ENCODE measurements around the gene KIF5A. TPM values are rescaled to one million over a fixed set of nuclear protein-coding genes. Genes with fewer than 3 reads are reported as not detected.

The KIF5A gene
- total and polyA plus RNA-seq, 2 of the 13 experiments (the other 11 are each of a cell fraction or from before 2014, with no cell fraction given): 1.6 to 11.9 TPM

- peak; percentile 41; the same call in 1 of the 2 replicates for TF ChIP-seq NCOR1 (IDR thresholded peaks at IDR 0.05; ENCODE audit: borderline replicate concordance, low read length)
- TF ChIP-seq ZNF552 (CRISPR knock-in tag; IDR thresholded peaks at IDR 0.05; ENCODE audit: borderline replicate concordance): no peak
- no peak for TF ChIP-seq ZSCAN30 (CRISPR knock-in tag; IDR thresholded peaks at IDR 0.05)
- TF ChIP-seq ZNF367 (CRISPR knock-in tag; IDR thresholded peaks at IDR 0.05; ENCODE audit: borderline replicate concordance): no peak
- peak; percentile 56 for TF ChIP-seq CEBPG (CRISPR knock-in tag; IDR thresholded peaks at IDR 0.05)
- TF ChIP-seq BRD4 (CRISPR knock-in tag; IDR thresholded peaks at IDR 0.05): peak; percentile 26; the same call in 1 of the 2 replicates
- TF ChIP-seq ZNF10 (CRISPR knock-in tag; IDR thresholded peaks at IDR 0.05; ENCODE audit: borderline replicate concordance, low read depth): no peak
- TF ChIP-seq, protein P1, sequence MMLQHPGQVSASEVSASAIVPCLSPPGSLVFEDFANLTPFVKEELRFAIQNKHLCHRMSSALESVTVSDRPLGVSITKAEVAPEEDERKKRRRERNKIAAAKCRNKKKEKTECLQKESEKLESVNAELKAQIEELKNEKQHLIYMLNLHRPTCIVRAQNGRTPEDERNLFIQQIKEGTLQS (CRISPR knock-in tag; IDR thresholded peaks at IDR 0.05): peak; percentile 83
- TF ChIP-seq BORCS8-MEF2B (CRISPR knock-in tag; IDR thresholded peaks at IDR 0.05): peak; percentile 42; the same call in 1 of the 2 replicates
- no peak for TF ChIP-seq RARG (CRISPR knock-in tag; IDR thresholded peaks at IDR 0.05; ENCODE audit: low read depth)
- peak; percentile 40; the same call in 1 of the 2 replicates for TF ChIP-seq ZC3H4 (CRISPR knock-in tag; IDR thresholded peaks at IDR 0.05; ENCODE audit: borderline replicate concordance)
- TF ChIP-seq POLR2AphosphoS2 (IDR thresholded peaks at IDR 0.05; ENCODE audit: low read depth, low read length): no peak
- TF ChIP-seq HNRNPL (IDR thresholded peaks at IDR 0.05; ENCODE audit: low read depth, low read length): no peak
- TF ChIP-seq THAP11 (CRISPR knock-in tag; IDR thresholded peaks at IDR 0.05): peak; percentile 9; the same call in 1 of the 2 replicates
- TF ChIP-seq, protein P2, sequence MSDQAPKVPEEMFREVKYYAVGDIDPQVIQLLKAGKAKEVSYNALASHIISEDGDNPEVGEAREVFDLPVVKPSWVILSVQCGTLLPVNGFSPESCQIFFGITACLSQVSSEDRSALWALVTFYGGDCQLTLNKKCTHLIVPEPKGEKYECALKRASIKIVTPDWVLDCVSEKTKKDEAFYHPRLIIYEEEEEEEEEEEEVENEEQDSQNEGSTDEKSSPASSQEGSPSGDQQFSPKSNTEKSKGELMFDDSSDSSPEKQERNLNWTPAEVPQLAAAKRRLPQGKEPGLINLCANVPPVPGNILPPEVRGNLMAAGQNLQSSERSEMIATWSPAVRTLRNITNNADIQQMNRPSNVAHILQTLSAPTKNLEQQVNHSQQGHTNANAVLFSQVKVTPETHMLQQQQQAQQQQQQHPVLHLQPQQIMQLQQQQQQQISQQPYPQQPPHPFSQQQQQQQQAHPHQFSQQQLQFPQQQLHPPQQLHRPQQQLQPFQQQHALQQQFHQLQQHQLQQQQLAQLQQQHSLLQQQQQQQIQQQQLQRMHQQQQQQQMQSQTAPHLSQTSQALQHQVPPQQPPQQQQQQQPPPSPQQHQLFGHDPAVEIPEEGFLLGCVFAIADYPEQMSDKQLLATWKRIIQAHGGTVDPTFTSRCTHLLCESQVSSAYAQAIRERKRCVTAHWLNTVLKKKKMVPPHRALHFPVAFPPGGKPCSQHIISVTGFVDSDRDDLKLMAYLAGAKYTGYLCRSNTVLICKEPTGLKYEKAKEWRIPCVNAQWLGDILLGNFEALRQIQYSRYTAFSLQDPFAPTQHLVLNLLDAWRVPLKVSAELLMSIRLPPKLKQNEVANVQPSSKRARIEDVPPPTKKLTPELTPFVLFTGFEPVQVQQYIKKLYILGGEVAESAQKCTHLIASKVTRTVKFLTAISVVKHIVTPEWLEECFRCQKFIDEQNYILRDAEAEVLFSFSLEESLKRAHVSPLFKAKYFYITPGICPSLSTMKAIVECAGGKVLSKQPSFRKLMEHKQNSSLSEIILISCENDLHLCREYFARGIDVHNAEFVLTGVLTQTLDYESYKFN (CRISPR knock-in tag; conservative IDR thresholded peaks at IDR 0.05): peak; percentile 94
- TF ChIP-seq ZSCAN5A (CRISPR knock-in tag; IDR thresholded peaks at IDR 0.05; ENCODE audit: borderline replicate concordance): 0 out of 2 replicates have a peak, but pooled peaks have one; percentile 47
- no peak for TF ChIP-seq ZNF326 (CRISPR knock-in tag; IDR thresholded peaks at IDR 0.05; ENCODE audit: borderline replicate concordance)
- TF ChIP-seq DMAP1 (CRISPR knock-in tag; IDR thresholded peaks at IDR 0.05): no peak; the same call in 1 of the 2 replicates
- 0 out of 2 replicates have a peak, but pooled peaks have one; percentile 35 for TF ChIP-seq MEIS2 (CRISPR knock-in tag; IDR thresholded peaks at IDR 0.05)
- TF ChIP-seq, protein P3, sequence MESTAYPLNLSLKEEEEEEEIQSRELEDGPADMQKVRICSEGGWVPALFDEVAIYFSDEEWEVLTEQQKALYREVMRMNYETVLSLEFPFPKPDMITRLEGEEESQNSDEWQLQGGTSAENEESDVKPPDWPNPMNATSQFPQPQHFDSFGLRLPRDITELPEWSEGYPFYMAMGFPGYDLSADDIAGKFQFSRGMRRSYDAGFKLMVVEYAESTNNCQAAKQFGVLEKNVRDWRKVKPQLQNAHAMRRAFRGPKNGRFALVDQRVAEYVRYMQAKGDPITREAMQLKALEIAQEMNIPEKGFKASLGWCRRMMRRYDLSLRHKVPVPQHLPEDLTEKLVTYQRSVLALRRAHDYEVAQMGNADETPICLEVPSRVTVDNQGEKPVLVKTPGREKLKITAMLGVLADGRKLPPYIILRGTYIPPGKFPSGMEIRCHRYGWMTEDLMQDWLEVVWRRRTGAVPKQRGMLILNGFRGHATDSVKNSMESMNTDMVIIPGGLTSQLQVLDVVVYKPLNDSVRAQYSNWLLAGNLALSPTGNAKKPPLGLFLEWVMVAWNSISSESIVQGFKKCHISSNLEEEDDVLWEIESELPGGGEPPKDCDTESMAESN (CRISPR knock-in tag; conservative IDR thresholded peaks at IDR 0.05): 0 out of 2 replicates have a peak, but pooled peaks have one; percentile 2
- TF ChIP-seq CREM (IDR thresholded peaks at IDR 0.05): peak; percentile 73
- no peak for TF ChIP-seq CREM (CRISPR knock-in tag; IDR thresholded peaks at IDR 0.05)
- TF ChIP-seq ZNF30 (CRISPR knock-in tag; IDR thresholded peaks at IDR 0.05): no peak
- TF ChIP-seq ZBTB3 (CRISPR knock-in tag; IDR thresholded peaks at IDR 0.05; ENCODE audit: borderline replicate concordance, low read depth): peak; percentile 15; the same call in 1 of the 2 replicates
Observed at GRCh38 chr12:57579677-57580465, 30.0 kb downstream of the KIF5A start (continued).
